Upper lobe of right lung (tissue), 1 donor: ENCODE data around the gene TSPEAR. TPM values are rescaled to one million over a fixed set of nuclear protein-coding genes. Genes with fewer than 3 reads are reported as not detected.

Experiments used
- ATAC-seq: fragments of 200-7000 bp; cut with Tn5 transposase; one replicate; pipeline ENCODE4 v1.9.1; 2020; ENCODE audit warnings: mild to moderate bottlenecking, moderate library complexity
- DNase-seq: peaks from one replicate; pipeline ENCODE4 v3.0.0-alpha.2; 2020
- H3K27ac ChIP-seq: fragments of 200-600 bp; one replicate; pipeline ENCODE4 v1.8.0; 2022
- H3K27me3 ChIP-seq: fragments of 200-600 bp; one replicate; pipeline ENCODE4 v1.8.0; 2022; ENCODE audit warnings: mild to moderate bottlenecking
- H3K36me3 ChIP-seq: fragments of 200-600 bp; one replicate; pipeline ENCODE4 v1.8.0; 2022
- H3K4me1 ChIP-seq: fragments of 200-600 bp; one replicate; pipeline ENCODE4 v1.8.0; 2022
- H3K4me3 ChIP-seq: fragments of 200-600 bp; one replicate; pipeline ENCODE4 v1.8.0; 2022; ENCODE audit warnings: mild to moderate bottlenecking
- H3K9me3 ChIP-seq: fragments of 200-600 bp; one replicate; pipeline ENCODE4 v1.8.0; 2022
- CTCF ChIP-seq: fragments of 200-600 bp; IDR thresholded peaks from one replicate; pipeline ENCODE4 v1.8.0; 2022; ENCODE audit warnings: antibody characterized with exemption
- intact Hi-C: fragments of 100-400 bp; cut with DNase I; formaldehyde crosslinking; loops from one replicate; pipeline ENCODE4 v1.11.0; 2022
- total RNA-seq: library from RNA; stranded (reverse); fragmentation: NEBNext Ultra II Directional; extraction: Animal tissue kit (Norgen Biotek cat#: 25700); gene quantifications from one replicate; pipeline ENCODE4 v1.2.1, GENCODE V29; 2021
- donor health status: DM: no; HTN: yes; CAD: no; lungs with severe emphysema.

Gene TSPEAR
- total RNA-seq, 1 donor from 2014 or later = 0.23 TPM

DNA sequence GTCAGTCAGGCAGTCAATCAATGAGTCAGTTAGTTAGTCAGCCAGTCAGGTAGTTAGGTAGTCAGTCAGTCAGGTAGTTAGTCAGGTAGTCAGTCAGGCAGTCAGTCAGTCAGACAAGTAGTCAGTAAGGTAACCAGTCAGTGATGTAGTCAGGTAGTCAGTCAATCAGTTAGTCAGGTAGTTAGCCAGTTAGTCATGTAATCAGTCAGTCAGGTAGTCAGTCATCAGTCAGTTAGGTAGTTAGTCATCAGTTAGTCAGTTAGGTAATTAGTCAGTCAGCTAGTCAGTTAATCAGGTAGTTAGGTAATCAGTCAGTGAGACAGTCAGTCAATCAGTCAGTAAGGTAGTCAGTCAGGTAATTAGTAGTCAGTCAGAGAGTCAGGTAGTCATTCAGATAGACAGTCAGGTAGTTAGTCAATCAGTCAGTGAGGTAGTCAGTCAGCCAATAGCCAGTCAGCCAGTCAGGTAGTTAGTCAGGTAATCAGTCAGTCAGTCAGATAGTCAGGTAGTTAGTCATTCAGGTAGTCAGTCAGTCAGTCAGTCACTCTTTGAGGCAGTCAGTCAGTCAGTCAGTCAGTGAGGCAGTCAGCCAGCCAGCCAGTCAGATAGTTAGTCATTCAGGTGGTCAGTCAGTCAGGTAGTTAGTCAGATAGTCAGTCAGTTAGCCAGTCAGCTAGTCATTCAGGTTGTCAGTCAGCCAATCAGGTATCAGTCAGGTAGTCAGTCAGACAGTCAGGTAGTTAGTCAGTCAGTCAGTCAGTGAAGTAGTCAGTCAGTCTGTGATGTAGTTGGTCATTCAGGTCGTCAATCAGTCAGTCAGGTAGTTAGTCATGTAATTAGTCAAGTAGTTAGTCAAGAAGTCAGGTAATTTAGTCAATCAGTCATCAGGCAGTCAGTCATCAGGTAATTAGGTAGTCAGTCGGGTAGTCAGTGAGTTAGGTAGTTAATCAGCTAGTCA is 186.7 kb downstream of the TSPEAR start:
- Histone ChIP-seq H3K4me3 (no peak overlapping the region), H3K36me3 (no peaks in the 10 kb centered on the region), H3K27ac (no peak overlapping the region), H3K9me3 (no peaks in the 10 kb centered on the region), H3K4me1 (no peaks in the 10 kb centered on the region), H3K27me3 (no peaks in the 10 kb centered on the region)
- intact Hi-C loops = no loop called here
- ATAC-seq = no peak
- no peak for TF ChIP-seq CTCF
- DNase-seq = no peak

GRCh38 chr21:44523567-44524413 is 187.6 kb downstream of the TSPEAR start:
- Histone ChIP-seq H3K27ac (no peak overlapping the region), H3K27me3 (no peaks in the 10 kb centered on the region), H3K4me1 (no peaks in the 10 kb centered on the region), H3K9me3 (no peaks in the 10 kb centered on the region), H3K36me3 (no peaks in the 10 kb centered on the region), H3K4me3 (no peak overlapping the region)
- ATAC-seq (no peak), DNase-seq (no peak)
- intact Hi-C loops = no loop called here
- no peak for TF ChIP-seq CTCF

DNA sequence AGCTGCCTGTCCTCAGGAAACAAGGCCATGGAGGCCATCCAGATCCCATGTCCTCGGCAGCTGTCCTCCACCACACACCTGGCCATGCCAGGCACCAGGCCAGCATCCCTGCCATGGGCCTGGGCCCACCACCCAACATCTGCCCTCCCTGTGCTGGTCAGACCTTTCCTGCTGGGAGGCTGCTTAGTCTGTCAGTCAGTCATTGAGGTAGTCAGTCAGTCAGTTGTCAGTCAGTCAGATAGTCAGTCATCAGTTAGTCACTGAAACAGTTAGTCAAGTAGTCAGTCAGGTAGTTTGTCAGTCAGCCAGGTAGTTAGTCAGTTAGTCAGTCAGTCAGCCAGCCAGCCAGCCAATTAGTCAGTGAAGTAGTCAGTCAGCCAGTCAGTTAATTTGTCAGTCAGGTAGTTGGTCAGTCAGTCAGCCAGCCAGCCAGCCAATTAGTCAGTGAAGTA is 188.6 kb downstream of the TSPEAR start:
- H3K4me3 ChIP-seq = no peak overlapping the region
- intact Hi-C loops = no loop called here
- H3K27me3 ChIP-seq = no peaks in the 10 kb centered on the region
- H3K4me1 ChIP-seq = no peaks in the 10 kb centered on the region
- ATAC-seq (no peak), DNase-seq (no peak)
- H3K36me3 ChIP-seq = no peaks in the 10 kb centered on the region
- no peak overlapping the region for H3K27ac ChIP-seq
- no peak for TF ChIP-seq CTCF
- H3K9me3 ChIP-seq = no peaks in the 10 kb centered on the region

DNA sequence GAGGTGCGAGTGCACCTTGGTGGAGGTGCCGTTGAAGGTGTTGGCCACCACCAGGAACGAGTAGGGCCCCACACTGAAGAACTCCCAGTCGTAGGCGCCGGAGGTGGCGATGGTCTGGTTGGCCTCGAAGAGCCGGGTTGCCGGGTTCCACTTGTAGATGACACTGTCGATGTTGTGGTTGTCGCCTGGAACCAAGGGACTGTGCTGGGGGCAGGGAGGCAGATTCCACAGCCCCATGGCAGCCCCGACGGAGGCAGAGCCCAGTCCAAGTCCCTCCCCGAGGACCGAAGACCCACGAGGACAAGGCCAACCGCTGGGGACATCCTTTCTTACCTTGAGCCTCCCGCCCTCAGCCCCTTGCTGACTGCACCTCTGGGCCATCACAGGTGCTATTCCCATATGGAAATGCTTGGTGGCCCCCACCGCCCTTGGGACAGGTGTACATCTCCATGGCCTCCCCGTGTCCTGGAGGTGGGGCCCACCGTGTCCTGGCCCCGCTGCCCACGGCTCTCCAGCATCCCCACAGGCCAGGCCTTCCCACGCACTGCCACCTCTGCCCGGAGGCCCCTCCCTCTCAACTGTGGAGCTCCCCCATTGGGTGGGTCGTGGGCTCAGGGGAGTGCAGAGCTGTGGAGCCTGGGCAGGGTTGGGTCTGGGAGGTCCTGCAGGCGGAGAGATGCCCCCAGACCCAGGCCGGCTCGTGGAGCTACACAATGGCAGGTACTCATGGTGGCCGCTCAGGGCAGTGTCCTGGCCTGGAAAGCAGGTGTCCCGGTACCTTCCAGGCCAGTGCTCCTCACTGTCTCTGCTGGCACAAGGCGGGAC is 189.2 kb downstream of the TSPEAR start:
- TF ChIP-seq CTCF = no peak
- H3K9me3 ChIP-seq = no peaks in the 10 kb centered on the region
- DNase-seq (peak; percentile 54), ATAC-seq (no peak)
- H3K27ac ChIP-seq = no peak overlapping the region
- H3K36me3 ChIP-seq = no peaks in the 10 kb centered on the region
- no peak overlapping the region for H3K4me3 ChIP-seq
- H3K27me3 ChIP-seq = no peaks in the 10 kb centered on the region
- intact Hi-C loops = no loop called here
- H3K4me1 ChIP-seq = no peaks in the 10 kb centered on the region

GRCh38 chr21:44521301-44521927 is 190.0 kb downstream of the TSPEAR start:
- TF ChIP-seq CTCF = no peak
- H3K4me3 ChIP-seq = no peak overlapping the region
- no peaks in the 10 kb centered on the region for H3K4me1 ChIP-seq
- H3K27me3 ChIP-seq = no peaks in the 10 kb centered on the region
- DNase-seq = peak; percentile 62
- no peaks in the 10 kb centered on the region for H3K9me3 ChIP-seq
- no peak for ATAC-seq
- no peak overlapping the region for H3K27ac ChIP-seq
- intact Hi-C loops = no loop called here
- H3K36me3 ChIP-seq = no peaks in the 10 kb centered on the region
